Ovary (tissue), 9 donors: ENCODE results near the gene ROM1. TPM values are rescaled to one million over a fixed set of nuclear protein-coding genes. Genes with fewer than 3 reads are reported as not detected.
"Not testable (repeated sequence)": the region's sequence is repeated elsewhere in the genome, so short reads cannot be mapped to it uniquely, and the experiment has no call there.

Experiments
- DNase-seq, 5 donors: peaks; one replicate each; pipeline ENCODE4 v3.0.0-alpha.2; 2019 to 2020
- H3K27ac ChIP-seq, 2 donors: fragments of 200-600 bp; one replicate each; pipeline versions ENCODE4 v1.5.1 to v1.8.0; 2019 to 2022
- H3K27me3 ChIP-seq: fragments of 200-600 bp; one replicate; pipeline ENCODE4 v1.8.0; 2022
- H3K36me3 ChIP-seq: fragments of 200-600 bp; sonication (generic); one replicate; pipeline ENCODE4 v1.5.1; 2019
- H3K4me1 ChIP-seq: one replicate; pipeline ENCODE4 v1.8.1; 2013; ENCODE audit warnings: mild to moderate bottlenecking, moderate library complexity; ENCODE audit not compliant: insufficient read depth
- H3K4me3 ChIP-seq: fragments of 200-600 bp; sonication (generic); one replicate; pipeline ENCODE4 v1.5.1; 2017
- H3K9me3 ChIP-seq, 2 donors: fragments of 200-600 bp in 1 of 2; sonication (generic) in 1 of 2; one replicate each; pipeline versions ENCODE4 v1.5.1 to v1.8.1; 2013 to 2019; ENCODE audit warnings: mild to moderate bottlenecking in 1 of 2, moderate library complexity in 1 of 2
- EP300 ChIP-seq: sonication (generic); formaldehyde crosslinking; IDR thresholded peaks from one replicate; pipeline ENCODE4 v1.6.1; 2017; ENCODE audit warnings: antibody characterized with exemption
- POLR2A ChIP-seq: fragments of 450-650 bp; IDR thresholded peaks from one replicate; pipeline ENCODE4 v1.6.1; 2017; ENCODE audit warnings: antibody characterized with exemption, mild to moderate bottlenecking, moderate library complexity
- WGBS, 3 donors: extraction: QIAGEN DNeasy Blood & Tissue Kit in 1 of 3; methylation state at CpG; one replicate each; pipeline versions ENCODE4 v1.1.5 to v1.1.7; 2013 to 2017; 5-methylcytosine and 5-hydroxymethylcytosine counted together
- intact Hi-C, 4 donors: fragments of 100-400 bp; cut with DNase I; formaldehyde crosslinking; loops; one replicate each; pipeline versions ENCODE4 v1.11.0 to v1.15.1; 2022 to 2023
- polyA plus RNA-seq, 2 donors: library from polyadenylated mRNA; stranded (reverse); fragments of 200-250 nt in 1 of 2; fragments of 350-450 nt in 1 of 2; fragmentation: Illumina TruSeq in 1 of 2; extraction: RNeasy Lipid Tissue Mini Kit (QIAGEN cat#74804) in 1 of 2; gene quantifications; one replicate each; pipeline ENCODE4 v1.2.3, GENCODE V29; 2013 to 2014
- total RNA-seq, 7 donors: library from RNA; depleted of rRNA in 2 of 7; stranded (reverse); fragments of >200 nt in 2 of 7; fragmentation: NEBNext Ultra II Directional in 3 of 7; extraction: Animal tissue kit (Norgen Biotek cat#: 25700) in 3 of 7; gene quantifications; one replicate each; pipeline versions ENCODE4 v1.1.0 to v1.2.4, GENCODE V29; 2016 to 2023
- TF ChIP-seq, protein P1 (sequence below), 3 donors: fragments of 450-650 bp in 2 of 3; fragments of 200-600 bp in 1 of 3; IDR thresholded peaks; one replicate each; pipeline versions ENCODE4 v1.5.1 to v1.8.0; 2016 to 2022; ENCODE audit warnings: antibody characterized with exemption in 3 of 3, mild to moderate bottlenecking in 1 of 3
- donor health status: DM: no; HTN: no; CAD: no; lungs with moderate emphysema.
- donor health status: DM: no; HTN: no; CAD: no.
- donor health status: Bipolar disorder and iron deficiency.
- donor health status: DM: yes; HTN: yes; CAD: no.
- donor health status: DM: no; HTN: no; CAD: no.
- donor health status: DM: yes; HTN: yes; CAD: no.

The ROM1 gene
- total and polyA plus RNA-seq, 9 donors, result 9.2 to 22.4 (median 10.8) TPM

GRCh38 chr11:62580959-62581715 lies 31.9 kb upstream of the ROM1 start:
- intact Hi-C loops, result no loop called here
- WGBS, 3 donors, result 74 to 78% (median 77%) methylated on average over 18 of the region's 18 CpGs
- Histone ChIP-seq H3K27ac (no peak overlapping the region), H3K9me3 (no peaks in the 10 kb centered on the region), H3K4me3 (no peak overlapping the region), H3K4me1 (no peaks in the 10 kb centered on the region), H3K36me3 (no peaks in the 10 kb centered on the region), H3K27me3 (no peaks in the 10 kb centered on the region)
- DNase-seq, result peak in 1 of 5 donors; percentile 22
- TF ChIP-seq, protein P1, sequence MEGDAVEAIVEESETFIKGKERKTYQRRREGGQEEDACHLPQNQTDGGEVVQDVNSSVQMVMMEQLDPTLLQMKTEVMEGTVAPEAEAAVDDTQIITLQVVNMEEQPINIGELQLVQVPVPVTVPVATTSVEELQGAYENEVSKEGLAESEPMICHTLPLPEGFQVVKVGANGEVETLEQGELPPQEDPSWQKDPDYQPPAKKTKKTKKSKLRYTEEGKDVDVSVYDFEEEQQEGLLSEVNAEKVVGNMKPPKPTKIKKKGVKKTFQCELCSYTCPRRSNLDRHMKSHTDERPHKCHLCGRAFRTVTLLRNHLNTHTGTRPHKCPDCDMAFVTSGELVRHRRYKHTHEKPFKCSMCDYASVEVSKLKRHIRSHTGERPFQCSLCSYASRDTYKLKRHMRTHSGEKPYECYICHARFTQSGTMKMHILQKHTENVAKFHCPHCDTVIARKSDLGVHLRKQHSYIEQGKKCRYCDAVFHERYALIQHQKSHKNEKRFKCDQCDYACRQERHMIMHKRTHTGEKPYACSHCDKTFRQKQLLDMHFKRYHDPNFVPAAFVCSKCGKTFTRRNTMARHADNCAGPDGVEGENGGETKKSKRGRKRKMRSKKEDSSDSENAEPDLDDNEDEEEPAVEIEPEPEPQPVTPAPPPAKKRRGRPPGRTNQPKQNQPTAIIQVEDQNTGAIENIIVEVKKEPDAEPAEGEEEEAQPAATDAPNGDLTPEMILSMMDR (IDR thresholded peaks at IDR 0.05), result no peak
- TF ChIP-seq EP300, result no peak
- TF ChIP-seq POLR2A, result no peak

DNA sequence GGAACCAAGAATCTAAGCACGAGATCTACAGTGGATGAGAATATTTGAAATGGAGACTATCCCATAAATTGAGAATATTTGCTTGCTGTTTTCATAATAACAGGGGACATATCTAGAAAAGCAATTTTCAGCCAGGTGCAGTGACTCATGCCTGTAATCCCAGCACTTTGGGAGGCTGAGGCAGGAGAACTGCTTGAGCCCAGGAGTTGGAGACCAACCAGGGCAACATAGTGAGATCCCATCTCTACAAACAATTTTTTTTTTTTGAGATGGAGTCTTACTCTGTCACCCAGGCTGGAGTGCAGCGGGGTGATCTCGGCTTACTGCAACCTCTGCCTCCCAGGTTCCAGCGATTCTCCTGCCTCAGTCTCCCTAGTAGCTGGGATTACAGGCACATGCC lies 31.3 kb upstream of the ROM1 start:
- H3K27ac ChIP-seq, H3K36me3 ChIP-seq, intact Hi-C loops, H3K4me1 ChIP-seq, H3K27me3 ChIP-seq, DNase-seq, H3K4me3 ChIP-seq, H3K9me3 ChIP-seq: not testable (repeated sequence)
- 87 to 96% (median 94%) methylated on average over 4 of the region's 4 CpGs for WGBS, 3 donors

- H3K36me3 ChIP-seq, intact Hi-C loops: not testable (repeated sequence)
Measured at GRCh38 chr11:62585356-62585755, 27.7 kb upstream of the ROM1 start.

GRCh38 chr11:62588966-62589637 lies 24.0 kb upstream of the ROM1 start:
- intact Hi-C loops, result no loop called here
- 62 to 65% (median 63%) methylated on average over 18 of the region's 18 CpGs for WGBS, 3 donors
- peak in 2 of 5 donors; percentile 14 to 29 for DNase-seq
- Histone ChIP-seq H3K9me3 (no peaks in the 10 kb centered on the region), H3K27me3 (no peaks in the 10 kb centered on the region), H3K27ac (no peak overlapping the region), H3K4me1 (peaks cover 3% of the 10 kb centered on the region), H3K36me3 (no peaks in the 10 kb centered on the region), H3K4me3 (no peak overlapping the region)
- TF ChIP-seq EP300 (no peak), POLR2A (no peak)
- TF ChIP-seq, protein P1 (IDR thresholded peaks at IDR 0.05), result no peak

More at GRCh38 chr11:62585356-62585755, 27.7 kb upstream of the ROM1 start:
- DNase-seq, result peak in 2 of 5 donors; percentile 6 to 8
- not testable (repeated sequence) for H3K9me3 ChIP-seq, H3K4me1 ChIP-seq, H3K4me3 ChIP-seq, H3K27ac ChIP-seq, H3K27me3 ChIP-seq
- 93 to 97% (median 96%) methylated on average over 7 of the region's 7 CpGs for WGBS, 3 donors

GRCh38 chr11:62591448-62592145 lies 21.5 kb upstream of the ROM1 start, which contains the start of gene TUT1:
TUT1 (minus strand) TSS chr11:62591523; CDS start chr11:62591485, 38 bp downstream.
- intact Hi-C loops, result loop anchor here in 1 of 4 donors (10.0 kb wide), 1 partner anchor 103 kb away; no protein-coding TSS in a partner anchor
- H3K36me3 ChIP-seq, result no peaks in the 10 kb centered on the region
- TF ChIP-seq, protein P1 (IDR thresholded peaks at IDR 0.05), result no peak
- TF ChIP-seq EP300 (peak; percentile 5), POLR2A (peak; percentile 91)

More at GRCh38 chr11:62591448-62592145, 21.5 kb upstream of the ROM1 start, which contains the start of gene TUT1:
- DNase-seq, result peak; percentile 93 to 97 (median 95)
- no peaks in the 10 kb centered on the region for H3K27me3 ChIP-seq
- H3K4me3 ChIP-seq, result peak within 1 kb of the TSS; percentile 86
- peaks cover 3% of the 10 kb centered on the region for H3K4me1 ChIP-seq
- no peaks in the 10 kb centered on the region for H3K9me3 ChIP-seq
- H3K27ac ChIP-seq, result peak within 1 kb of the TSS; percentile 80 to 88
- 0% methylated on average over 58 of the region's 58 CpGs for WGBS, 3 donors
